Measurements from ENCODE around the gene TMEM140.

- TF ChIP-seq CTCF (conservative IDR thresholded peaks at IDR 0.05) (no peak), EZH2 (IDR thresholded peaks at IDR 0.05; ENCODE audit: low read depth) (no peak)
Observed at GRCh38 chr7:135210888-135211178, 63.0 kb downstream of the TMEM140 start.
